Inflammatory macrophage treated with lipopolysaccharide for 1 hour (primary cell): ENCODE measurements around the gene TADA2A.
A peak's percentile ranks its signal among the peaks of the same experiment; 100 is the strongest.

ENCODE experiments used
- DNase-seq, 2 donors: peaks; one replicate each; pipeline ENCODE4 v3.0.0-alpha.2; 2020 to 2022

The TADA2A gene

DNA sequence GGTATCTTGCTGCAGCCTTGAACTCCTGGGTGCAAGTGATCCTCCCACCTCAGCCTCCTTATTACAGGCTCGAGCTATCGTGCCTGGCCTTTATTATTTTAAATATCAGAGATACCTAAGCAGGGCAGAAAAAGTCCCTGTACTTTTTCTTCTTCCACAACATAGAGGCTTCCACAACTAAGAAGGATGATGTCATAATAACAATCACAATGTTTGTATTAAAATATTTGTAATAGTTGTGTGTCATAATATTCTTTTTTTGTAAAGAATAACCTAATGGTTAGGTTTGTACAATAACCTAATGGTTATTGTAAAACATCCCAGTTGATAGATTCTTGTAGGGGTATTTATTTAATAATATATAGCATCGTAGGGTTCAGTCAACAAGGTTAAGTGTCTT is 56.4 kb downstream of the TADA2A start:
- peak in 1 of 2 donors; percentile 9 for DNase-seq

DNA sequence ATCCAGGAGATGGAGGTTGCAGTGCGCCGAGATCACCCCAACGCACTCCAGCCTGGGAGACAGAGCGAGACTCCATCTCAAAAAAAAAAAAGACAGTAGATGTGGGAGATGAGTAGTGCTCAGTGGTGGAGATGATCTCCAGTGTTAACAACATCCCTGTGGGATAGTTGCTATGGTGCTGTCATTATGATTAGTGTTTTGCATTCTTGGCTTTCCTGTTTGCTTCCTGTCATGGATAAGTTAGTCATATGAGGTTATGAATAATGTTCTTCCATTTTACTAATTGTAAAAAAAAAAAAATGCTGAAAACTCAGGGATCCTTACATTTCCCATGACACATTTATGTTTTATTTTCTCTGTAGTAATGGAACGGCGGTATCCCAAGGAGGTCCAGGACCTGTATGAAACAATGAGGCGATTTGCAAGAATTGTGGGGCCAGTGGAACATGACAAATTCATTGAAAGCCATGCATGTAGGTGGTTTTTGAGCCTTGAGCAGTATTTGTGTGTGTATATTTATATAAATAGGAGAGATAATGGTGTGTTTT is 58.5 kb downstream of the TADA2A start:
- DNase-seq = no peak

DNA sequence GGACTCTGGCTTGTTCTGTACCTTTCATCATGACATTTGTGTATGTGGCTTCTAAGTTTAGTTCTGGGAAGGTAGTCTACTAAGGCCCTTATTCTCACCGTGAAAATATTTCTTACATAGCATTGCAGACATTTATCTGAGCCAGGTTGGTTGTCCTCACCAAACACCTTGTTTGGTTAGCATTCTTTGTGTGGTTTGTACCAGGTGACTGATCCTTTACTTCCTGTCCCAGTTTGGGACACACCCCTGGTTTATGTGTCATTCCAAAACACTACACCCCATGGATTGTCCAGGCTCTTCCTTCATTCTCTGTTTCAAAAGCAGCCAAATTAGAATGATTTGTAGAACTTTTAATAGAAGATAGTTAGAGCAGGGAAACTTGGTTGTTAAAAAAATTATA is 59.8 kb downstream of the TADA2A start:
- no peak for DNase-seq

DNA sequence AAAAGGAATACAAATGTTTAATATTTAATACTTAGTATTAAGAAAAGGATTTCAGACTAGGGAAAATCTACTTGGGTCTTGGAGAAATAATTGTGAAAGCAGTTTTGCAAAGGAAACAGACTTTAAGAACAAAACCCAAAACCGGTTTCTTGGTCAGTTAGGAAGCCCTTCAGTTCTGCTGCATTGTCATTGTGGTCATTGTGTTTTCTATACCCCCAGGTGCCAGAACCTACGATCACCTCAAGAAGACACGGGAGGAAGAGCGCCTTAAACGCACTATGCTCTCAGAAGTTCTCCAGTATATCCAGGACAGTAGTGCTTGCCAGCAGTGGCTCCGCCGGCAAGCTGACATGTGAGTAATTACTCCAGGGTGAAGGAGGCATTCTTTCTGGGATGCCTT is 63.5 kb downstream of the TADA2A start:
- DNase-seq = no peak

DNA sequence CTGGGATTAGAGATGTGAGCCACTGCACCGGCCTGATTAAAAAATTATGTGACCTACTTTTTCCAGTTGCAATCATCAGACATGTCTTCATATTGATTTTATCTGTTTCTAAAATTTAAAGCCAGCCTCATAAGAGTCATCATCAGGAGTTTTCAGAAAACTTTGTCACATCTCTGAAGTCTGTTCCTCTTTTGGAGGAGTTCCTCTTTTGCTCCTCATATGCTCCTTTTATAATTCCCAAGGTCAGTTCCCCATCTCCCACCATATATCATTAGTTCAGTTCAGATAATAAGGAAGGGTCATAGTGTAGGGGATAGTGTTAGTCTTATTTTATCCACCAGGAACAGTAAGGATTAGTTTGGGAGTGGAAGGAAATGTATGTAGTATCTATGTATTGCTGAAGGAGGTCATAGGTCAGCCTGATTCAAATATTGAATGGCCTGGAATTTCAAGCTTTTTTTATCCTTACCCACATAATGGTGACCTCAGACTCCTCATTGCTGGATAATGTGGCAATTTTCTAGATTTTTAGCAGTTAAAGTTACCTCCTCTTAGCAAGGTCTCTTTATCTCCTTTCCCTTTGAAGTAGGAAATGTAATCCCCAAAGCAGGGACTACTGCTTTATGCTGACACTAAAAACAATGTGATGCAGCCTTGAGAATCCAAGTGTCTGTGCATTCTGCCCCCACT is 69.2 kb downstream of the TADA2A start:
- peak; percentile 75 to 93 for DNase-seq

DNA sequence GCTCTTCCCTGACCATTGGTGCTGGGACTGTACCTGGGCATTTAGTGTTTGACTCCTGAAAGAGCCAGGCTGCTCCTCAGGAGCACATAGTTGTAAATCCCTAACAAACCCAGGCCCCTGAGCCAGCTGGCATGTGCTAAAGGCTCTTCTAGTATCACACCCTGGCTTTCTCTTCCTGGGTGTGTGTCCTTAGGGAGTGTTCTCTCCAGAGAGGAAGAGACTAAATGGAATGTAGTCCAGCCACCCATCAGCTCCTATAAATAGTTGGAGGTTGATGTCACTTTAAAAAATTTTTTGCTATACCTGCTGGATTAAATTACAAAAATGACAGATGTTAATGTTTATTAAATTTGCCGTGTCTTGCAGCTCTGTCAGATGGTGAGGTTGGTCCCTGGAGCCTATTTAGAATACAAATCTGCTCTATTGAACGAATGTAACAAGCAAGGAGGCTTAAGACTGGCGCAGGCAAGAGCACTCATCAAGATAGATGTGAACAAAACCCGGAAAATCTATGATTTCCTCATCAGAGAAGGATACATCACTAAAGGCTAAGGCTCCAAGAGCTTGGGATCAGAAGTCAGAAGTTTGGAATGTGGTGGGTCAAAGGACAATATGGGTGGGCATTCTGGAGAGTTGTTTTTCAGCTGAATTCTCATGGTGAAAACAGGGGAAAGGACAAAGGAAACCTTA is 69.9 kb downstream of the TADA2A start:
- DNase-seq = peak; percentile 48 to 74

DNA sequence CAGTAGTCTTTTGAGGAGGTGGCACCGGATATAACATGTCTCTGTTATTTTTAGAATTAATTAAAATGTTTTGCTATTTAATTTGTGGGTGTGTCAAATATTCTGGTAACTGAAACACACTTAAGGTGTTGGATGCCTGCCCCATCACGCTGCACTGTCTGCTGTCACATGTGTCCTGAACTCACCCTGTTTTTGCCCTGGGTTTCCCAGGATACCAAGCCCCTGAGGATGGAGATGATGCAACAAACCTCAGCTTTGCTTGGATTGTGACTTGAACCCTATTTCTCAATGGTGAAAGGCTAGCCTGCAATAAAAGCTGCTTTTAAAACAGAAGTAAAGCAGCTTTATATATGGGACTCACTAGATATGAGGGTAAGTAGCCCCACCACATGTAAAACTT is 71.5 kb downstream of the TADA2A start:
- peak in 1 of 2 donors; percentile 85 for DNase-seq

DNA sequence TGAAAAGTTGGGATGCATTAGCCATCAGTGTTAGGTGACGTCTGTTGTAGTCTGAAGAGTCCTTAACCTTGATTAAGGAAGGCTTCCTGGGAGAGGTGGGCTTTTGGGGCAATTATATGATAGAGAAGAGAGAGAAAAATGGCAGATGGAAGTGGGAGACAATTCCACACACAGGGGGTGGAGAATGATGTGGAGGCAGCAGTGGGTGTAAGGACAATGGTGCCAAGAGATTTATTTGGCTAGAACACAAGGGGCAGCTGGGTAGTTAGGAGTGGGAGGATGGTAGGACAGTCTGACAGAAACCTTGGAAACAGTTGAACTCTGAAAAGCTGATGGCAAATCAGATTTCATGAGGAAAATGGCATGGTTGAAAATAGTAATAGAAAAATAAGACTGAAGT is 72.3 kb downstream of the TADA2A start:
- no peak for DNase-seq

DNA sequence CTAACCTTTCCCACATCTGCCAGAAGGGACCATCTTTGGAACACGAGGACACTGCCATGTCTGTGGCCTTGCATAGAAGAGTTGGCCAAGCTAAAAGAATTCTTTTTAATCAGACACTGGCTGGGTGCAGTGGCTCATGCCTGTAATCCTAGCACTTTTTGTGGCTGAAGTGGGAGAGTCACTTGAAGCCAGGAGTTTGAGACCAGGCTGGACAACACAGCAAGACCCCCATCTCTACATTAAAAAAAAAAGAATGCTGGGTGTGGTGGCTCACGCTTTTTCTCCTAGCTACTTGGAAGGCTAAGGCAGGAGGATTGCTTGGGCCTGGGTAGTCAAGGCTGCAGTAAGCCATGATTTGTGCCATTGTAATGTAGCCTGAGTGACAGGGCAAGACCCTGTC is 73.7 kb downstream of the TADA2A start:
- no peak for DNase-seq

DNA sequence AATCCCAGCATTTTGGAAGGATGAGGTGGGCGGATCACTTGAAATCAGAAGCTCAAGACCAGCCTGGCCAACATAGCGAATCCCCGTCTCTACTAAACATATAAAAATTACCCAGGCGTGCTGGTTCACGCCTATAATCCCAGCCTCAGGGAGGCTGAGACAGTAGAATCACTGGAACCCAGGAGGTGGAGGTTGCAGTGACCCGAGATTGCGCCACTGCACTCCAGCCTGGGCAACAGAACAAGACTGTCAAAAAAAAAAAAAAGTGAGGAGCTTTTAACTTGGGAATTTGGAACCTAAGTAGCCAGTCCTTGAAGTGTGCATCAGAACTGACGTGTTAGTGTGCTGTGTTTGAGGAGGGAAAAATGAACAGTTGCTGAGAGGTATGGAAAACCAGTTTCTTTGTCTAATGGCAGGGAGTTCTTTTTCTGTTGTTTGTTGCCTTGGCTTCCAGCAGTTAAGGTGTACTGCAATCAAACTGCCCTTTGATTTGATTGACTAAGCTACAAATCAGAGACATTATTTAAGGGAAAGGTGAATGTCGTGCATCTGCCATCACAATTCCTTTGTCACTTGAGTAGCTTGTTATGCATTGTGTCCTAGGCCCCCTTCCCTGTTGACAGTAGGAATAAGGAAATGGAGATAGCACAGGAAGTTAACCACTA is 74.4 kb downstream of the TADA2A start:
- no peak for DNase-seq

DNA sequence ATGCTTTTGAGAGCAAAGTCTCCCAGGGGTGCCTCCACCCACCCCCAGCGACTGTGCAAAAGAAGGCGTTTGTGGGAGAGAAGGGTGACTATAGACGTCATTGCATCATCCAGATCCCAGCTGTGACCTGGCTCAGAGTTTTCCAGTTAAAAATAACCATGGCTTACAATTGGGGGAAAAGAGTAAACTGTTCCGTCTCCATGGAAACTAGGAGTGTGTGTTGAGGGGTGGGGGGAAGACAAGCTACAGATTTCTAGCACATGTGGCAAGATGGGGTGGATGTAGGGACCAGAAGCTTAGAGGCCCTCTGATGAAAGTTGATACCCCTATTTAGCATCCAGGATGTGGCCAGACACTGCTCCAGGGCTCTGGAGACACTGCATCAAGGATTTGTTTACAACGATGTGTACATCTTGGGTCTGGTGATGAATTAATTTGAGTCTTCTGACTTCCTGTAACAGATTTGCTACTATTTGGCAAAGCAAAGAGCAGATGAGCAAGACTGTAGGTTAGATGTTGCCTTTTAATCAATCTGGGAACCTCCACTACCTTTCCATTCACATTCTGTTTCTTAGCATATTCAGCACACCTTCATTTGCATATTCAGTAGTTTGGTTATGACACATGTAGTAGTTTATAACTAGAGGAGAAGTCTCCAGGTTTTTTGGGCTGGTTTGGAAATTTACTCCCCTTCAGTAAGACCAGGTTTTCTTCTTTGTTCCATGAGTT is 76.8 kb downstream of the TADA2A start:
- DNase-seq = no peak

DNA sequence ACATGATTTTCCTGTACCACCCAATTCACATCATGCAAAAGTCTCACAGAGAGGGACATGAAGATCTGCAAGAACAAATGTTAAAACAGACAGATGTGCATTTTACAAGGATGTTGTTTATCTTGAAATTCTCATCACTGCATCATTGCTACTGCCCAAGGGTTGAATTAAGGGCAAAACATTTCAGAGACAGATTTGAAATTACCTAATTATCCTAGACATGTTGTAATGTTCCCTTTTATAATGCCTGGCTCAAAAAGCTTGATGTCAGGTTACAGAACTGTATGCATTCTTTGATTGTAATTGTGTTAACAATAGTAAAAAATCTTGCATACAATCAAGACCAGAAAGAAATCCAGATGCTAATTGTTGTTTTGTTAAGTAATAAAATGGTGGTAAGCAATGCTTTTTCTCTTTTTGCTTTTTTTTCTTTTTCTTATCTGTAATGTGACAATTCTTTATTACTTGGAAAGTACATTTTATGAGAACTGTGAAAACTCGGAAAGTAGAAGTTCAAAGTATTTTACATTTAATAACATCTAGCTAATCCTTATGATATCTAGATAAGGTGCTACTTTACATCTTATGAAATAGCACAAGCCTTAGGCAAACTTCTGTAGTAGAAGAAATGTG is 79.4 kb downstream of the TADA2A start:
- DNase-seq = no peak

DNA sequence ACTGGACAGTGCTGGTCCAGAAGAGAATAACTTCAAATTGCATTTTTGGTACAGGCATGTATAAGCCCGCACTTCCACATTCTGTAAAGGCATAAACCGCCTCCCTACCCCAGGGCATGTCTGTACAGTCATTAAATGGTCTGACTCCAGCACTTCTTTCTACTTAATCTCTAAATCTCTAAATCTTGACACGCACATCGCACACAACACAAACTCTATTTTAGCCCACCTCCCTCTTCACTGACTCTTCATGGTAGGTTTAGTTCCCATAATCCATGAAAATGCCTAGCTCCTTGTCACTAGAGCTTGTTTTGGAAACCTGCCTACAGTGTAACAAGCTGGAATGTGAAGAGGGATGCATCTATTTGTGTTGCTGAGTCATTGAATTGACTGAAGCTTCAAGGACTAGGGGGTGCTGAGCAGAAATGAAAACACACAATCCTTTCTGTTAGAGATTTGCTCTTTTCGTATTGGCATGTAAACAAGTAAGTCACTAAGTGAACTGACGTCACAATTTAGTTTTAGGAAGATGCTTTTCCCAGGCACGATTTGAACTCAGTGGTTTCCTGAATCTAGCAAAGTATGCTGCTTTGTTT is 81.4 kb downstream of the TADA2A start:
- DNase-seq = no peak

DNA sequence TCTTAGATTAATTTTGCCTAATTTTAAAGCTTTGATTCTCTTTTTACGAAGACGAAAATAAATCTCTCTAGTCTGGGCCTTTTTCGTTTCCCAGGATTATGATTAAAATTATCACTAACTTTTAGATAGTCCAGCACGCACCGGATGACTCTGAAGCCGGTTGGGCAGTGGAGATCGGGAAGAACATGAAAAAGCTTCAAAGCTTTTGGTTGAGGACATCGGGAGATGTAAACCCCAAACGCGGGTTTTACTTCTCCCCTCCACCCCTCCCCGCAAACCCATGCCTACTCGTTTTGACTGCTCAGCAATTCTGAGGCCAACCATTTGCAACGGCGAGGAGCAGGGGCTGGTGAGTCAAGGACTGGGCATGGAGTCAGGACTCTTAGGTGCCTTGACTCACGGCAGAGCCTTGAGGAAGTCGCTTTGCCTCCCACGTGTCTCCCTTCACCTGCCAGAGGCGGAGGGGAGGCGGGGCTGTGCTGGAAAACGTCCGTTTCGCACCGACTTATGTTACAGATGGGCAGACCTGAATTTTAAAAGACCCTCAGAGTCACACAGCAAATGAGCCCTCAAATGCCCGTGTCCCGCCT is 82.0 kb downstream of the TADA2A start:
- DNase-seq = no peak

DNA sequence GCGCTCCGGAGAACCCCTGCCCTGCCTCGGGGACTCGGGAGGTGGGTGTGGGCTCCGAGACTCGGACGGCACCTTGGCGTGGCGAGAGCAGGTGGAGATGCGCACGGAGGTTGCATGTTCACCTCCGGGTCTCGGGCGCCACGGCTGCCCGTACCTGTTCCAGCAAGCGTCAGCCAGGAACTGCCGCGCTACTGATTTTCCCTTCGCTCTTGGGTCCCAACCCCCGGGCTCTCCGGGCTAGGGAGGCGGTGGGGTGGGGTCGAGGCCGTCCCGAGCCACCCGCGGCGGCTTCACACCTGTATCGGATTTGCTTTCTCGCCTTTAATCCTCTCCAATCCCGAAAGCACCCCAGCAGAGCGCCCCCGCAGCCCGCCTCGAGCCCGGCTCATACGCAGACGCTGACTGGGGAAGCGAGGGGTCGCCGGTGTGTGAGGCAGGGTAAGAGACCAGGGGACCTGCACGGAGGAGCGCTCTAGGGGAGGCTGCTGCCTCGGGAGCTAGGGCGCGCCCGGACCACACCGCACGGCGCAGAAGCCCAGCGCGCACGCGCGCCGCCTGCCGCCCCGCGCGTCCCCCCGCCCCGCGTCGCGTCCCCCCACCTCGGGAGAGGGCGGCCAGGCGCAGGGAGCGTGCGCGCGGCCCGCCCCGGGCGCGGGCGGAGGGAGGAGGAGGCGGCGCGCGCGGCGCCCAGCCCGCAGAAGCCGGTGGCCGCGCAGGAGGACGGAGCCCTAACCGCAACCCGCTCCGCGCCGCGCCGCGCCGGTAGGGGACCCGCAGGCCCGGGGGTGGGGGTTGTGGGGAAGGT is 82.7 kb downstream of the TADA2A start, which contains the start of gene DUSP14:
Gene DUSP14, plus strand, starts transcription at position 695 of the 805 bp plus-strand sequence. CDS start 22,382 bp downstream, outside the sequence.
- DNase-seq = peak; percentile 28 to 49

DNA sequence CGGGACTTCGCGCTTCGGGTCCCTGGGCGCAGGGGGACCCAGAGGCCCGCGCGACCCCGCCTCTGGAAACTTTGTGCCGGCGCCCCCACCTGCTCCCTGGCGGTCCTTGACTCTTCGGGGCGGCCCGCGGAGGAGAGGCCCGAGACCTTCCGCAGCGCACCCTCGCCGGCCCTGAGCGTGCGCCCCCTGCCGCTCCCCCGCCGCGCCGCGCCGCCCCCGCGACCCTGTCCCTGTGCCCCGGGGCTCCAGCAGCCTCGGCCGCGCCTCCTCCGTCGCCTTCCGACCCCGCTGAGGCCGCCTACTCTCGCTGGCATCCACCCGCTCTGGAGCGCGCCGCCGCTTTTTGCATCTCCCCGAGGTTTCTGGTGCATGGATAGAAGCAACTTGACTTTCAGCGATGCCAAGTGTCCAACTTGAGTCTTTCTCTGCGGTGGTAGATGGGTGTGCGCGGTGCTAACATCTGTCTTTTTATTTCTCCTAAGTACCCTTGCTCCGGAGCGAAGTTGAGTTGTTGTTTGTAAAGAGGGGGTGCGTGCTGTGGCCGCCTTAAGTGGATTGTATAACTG is 83.4 kb downstream of the TADA2A start:
- DNase-seq = peak in 1 of 2 donors; percentile 33

DNA sequence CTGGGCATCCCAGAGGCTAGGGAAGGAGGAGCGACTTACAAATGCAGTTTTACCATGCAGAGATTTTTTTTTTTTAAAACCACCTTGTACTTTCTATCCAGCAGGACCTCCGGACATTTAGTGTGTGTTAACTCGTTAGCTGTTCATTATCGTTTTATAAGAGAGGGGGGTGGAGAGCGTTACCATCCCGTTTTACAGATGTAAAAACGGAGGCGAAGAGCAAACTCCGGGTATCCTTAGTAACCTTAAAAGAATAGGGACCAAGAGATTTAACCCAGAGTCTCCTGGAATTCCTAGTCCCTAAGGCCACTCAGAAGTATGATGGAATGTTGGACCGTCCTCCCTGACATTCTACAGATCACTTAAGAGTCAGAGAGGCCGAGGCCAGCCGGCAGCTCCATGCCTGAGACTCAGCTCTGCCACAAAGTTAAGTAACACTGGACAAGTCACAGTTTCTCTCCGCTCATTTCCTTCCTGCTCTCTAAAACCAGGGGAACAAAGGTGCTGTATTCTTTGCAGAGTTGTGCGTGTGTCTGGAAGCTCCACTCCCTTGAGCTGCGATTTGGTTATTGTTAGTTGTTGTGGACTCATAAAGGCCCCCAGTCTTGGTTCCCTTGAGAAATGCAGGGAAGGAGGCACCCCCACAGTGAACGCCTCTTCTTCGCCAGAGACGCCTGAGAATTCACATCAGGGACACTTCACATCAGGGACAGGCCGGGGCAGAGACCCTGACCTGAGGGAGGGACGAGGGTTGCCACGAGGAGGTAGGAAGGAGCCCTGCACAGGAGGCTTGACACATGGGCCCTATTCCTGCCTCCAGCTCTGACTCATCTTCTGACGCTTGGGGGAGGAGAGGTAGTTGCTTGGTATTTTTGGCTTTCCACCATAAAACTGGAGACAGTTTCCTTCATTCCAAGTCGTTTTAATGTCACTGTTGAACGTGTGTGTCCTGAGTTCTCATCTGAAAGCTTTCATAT is 84.2 kb downstream of the TADA2A start:
- peak in 1 of 2 donors; percentile 63 for DNase-seq

DNA sequence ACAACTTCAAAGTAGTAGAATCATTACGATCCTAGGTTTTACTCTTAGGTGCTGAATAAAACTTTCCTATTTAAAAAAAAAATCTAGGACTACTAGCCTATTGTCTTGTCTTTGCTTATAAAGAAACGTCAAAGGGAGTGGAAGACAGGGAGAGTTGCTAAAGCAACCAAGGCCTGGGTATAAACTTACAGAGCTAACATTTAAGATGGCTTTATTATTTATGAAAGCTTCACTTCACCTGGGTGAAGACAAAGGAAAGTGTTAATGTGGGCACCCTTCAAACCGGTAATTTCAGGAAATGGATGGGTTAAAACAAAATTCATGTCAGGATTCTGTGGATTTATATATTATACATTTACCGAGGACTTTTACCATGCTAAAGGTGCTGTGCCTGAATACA is 85.5 kb downstream of the TADA2A start:
- no peak for DNase-seq
